Muscle of back (tissue), 13 donors: ENCODE data around the gene SCAI. TPM values are rescaled to one million over a fixed set of nuclear protein-coding genes. Genes with fewer than 3 reads are reported as not detected.
"Not testable (repeated sequence)": the region's sequence is repeated elsewhere in the genome, so short reads cannot be mapped to it uniquely, and the experiment has no call there.

ENCODE experiments used
- DNase-seq, 3 donors: peaks; one replicate each; pipeline versions ENCODE4 v3.0.0 to v3.0.0-alpha.2; 2013
- long read RNA-seq, 9 donors: transcript quantifications; one replicate each; lab custom pipeline, GENCODE V29; 2026
- polyA plus RNA-seq, 10 donors: library from polyadenylated mRNA; unstranded; fragments of 120-200 nt; gene quantifications; one replicate each; pipeline ENCODE4 v1.2.1, GENCODE V29; 2013; ENCODE audit not compliant: insufficient read length in 10 of 10

SCAI gene
- polyA plus RNA-seq = 10 to 100 TPM in 4 of 10 donors, 1 to 10 TPM in 6; 5.4 to 12.0 (median 8.9) TPM
- long read RNA-seq, donor 1, full-length matches to known transcripts = 1 of 1 reads
- long read RNA-seq, donor 1, partial matches to known transcripts = 0 of 1 reads
- long read RNA-seq, donor 1, other reads (novel, unspliced or antisense) = 0 of 1 reads
- long read RNA-seq, donor 2, full-length matches to known transcripts = 1 of 1 reads
- long read RNA-seq, donor 2, partial matches to known transcripts = 0 of 1 reads
- long read RNA-seq, donor 2, other reads (novel, unspliced or antisense) = 0 of 1 reads
- long read RNA-seq, donor 3 = 0 reads
- long read RNA-seq, donor 4 = 0 reads
- long read RNA-seq, donor 5, full-length matches to known transcripts = 1 of 1 reads
- long read RNA-seq, donor 5, partial matches to known transcripts = 0 of 1 reads
- long read RNA-seq, donor 5, other reads (novel, unspliced or antisense) = 0 of 1 reads
- long read RNA-seq, donor 6 = 0 reads
- long read RNA-seq, donor 7 = 0 reads
- long read RNA-seq, donor 8, full-length matches to known transcripts = 1 of 1 reads
- long read RNA-seq, donor 8, partial matches to known transcripts = 0 of 1 reads
- long read RNA-seq, donor 8, other reads (novel, unspliced or antisense) = 0 of 1 reads
- long read RNA-seq, donor 9 = 0 reads

- DNase-seq = peak; percentile 99
These were observed at the start of gene SCAI for GRCh38 chr9:125143377-125144090. SCAI (minus strand) TSS chr9:125143528; CDS start chr9:125143437, 91 bp downstream.

GRCh38 chr9:125190361-125190801 is 47.1 kb upstream of the SCAI start:
- no peak for DNase-seq

GRCh38 chr9:125189361-125190289 is 46.3 kb upstream of the SCAI start, which contains the start of gene PPP6C:
PPP6C (minus strand) TSS chr9:125189803; CDS start chr9:125189718, 85 bp downstream.
- peak; percentile 96 to 98 (median 97) for DNase-seq

GRCh38 chr9:125189011-125189360 is 45.7 kb upstream of the SCAI start:
- peak in 1 of 3 donors; percentile 17 for DNase-seq

GRCh38 chr9:125183561-125183960 is 40.2 kb upstream of the SCAI start:
- no peak for DNase-seq

GRCh38 chr9:125183054-125183453 is 39.7 kb upstream of the SCAI start:
- DNase-seq = no peak

GRCh38 chr9:125181756-125182155 is 38.4 kb upstream of the SCAI start:
- not testable (repeated sequence) for DNase-seq

GRCh38 chr9:125180876-125181275 is 37.5 kb upstream of the SCAI start:
- no peak for DNase-seq

- DNase-seq = not testable (repeated sequence)
These were observed 36.4 kb upstream of the SCAI start for GRCh38 chr9:125179776-125180175.

GRCh38 chr9:125177888-125178287 is 34.6 kb upstream of the SCAI start:
- DNase-seq = no peak

GRCh38 chr9:125176636-125177035 is 33.3 kb upstream of the SCAI start:
- DNase-seq = peak; percentile 65 to 85 (median 79)

GRCh38 chr9:125172031-125172755 is 28.9 kb upstream of the SCAI start:
- peak in 2 of 3 donors; percentile 30 to 44 for DNase-seq

GRCh38 chr9:125169895-125170294 is 26.6 kb upstream of the SCAI start:
- DNase-seq = no peak

GRCh38 chr9:125166762-125167161 is 23.4 kb upstream of the SCAI start:
- no peak for DNase-seq

- not testable (repeated sequence) for DNase-seq
These were observed 19.6 kb upstream of the SCAI start for GRCh38 chr9:125162891-125163290.

- DNase-seq = no peak
These were observed 18.1 kb upstream of the SCAI start for GRCh38 chr9:125161284-125161918.

- DNase-seq = no peak
These were observed 17.4 kb upstream of the SCAI start for GRCh38 chr9:125160750-125161149.

- no peak for DNase-seq
These were observed 13.2 kb upstream of the SCAI start for GRCh38 chr9:125156551-125156950.

GRCh38 chr9:125153712-125154367 is 10.5 kb upstream of the SCAI start:
- no peak for DNase-seq
